ENCODE results near the gene JPT2. TPM values are rescaled to one million over a fixed set of nuclear protein-coding genes. Genes with fewer than 3 reads are reported as not detected.

The JPT2 gene
- total and polyA plus RNA-seq, 5 experiments from 2014 or later, result 9.1 to 36.2 (median 10.3) TPM

DNA sequence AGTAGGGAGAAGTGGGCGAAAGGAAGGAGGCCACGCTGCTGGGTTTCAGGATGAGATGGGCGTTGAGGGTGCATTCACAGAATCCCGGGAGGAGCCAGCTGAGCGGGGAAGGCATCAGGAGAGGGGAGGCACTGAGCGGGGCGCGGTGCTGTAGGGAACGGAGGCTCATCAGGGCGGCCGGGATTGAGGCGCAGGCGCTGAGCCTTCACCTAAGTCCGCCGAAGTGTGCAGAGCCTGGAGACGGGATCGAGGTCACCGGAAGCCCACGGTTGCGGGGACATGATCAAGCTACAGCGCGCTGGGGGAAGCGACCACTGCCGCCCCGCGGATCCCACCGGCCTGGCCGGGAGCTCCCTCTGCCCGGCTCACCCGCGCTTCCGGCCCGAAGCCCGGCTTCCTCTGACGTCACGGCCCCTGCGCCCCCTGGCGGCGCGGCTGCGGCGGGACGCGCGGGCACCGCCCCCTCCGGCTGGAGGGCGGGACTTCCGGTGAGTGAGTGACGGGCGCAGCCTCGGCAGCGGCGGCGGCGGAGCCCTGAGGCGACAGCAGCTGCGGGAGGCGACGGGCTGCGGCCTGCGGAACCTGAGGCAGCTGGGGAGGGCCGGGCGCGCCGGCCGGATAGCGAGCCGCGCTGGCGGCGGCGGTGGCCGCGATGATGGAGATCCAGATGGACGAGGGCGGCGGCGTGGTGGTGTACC, 27.8 kb downstream of the JPT2 start, which contains the start of gene MAPK8IP3:
MAPK8IP3 (plus strand) TSS at position 508 of the 698 bp plus-strand sequence; CDS start at position 653, 145 bp downstream.
- H3K27ac Mint-ChIP-seq, result peak within 1 kb of the TSS; percentile 95 to 100 (median 98)
- POLR2A ChIA-PET, result interaction anchor here (0.7 to 3.5 kb wide), 28 partner anchors 12 to 401 kb away, joined by 3 to 32 read pairs (median 5); partner anchors contain the start of genes EME2, JPT2, MRPS34 and NME3
- H3K36me3 Mint-ChIP-seq, result peaks cover 0 to 12% (median 0%) of the 10 kb centered on the region in 3 donors
- DNase-seq (peak; percentile 87 to 100 (median 96)), ATAC-seq (peak; percentile 82 to 83)
- H3K27me3 Mint-ChIP-seq, result peaks cover 0 to 1% (median 0%) of the 10 kb centered on the region in 5 donors
- peaks cover 14 to 48% (median 38%) of the 10 kb centered on the region in 4 donors for H3K4me1 Mint-ChIP-seq
- H3K9me3 Mint-ChIP-seq, result no peaks in the 10 kb centered on the region
- H3K4me3 Mint-ChIP-seq, result peak within 1 kb of the TSS; percentile 94 to 100 (median 99)

- Mint-ChIP-seq H3K27me3 (peaks cover 0 to 1% (median 0%) of the 10 kb centered on the region in 5 donors), H3K4me1 (peaks cover 14 to 50% (median 43%) of the 10 kb centered on the region in 4 donors), H3K27ac (peak overlapping the region; percentile 72 to 100 (median 93)), H3K4me3 (peak overlapping the region; percentile 89 to 100 (median 98)), H3K36me3 (peaks cover 0 to 11% (median 0%) of the 10 kb centered on the region in 3 donors), H3K9me3 (no peaks in the 10 kb centered on the region)
- POLR2A ChIA-PET, result interaction anchor here (0.7 to 3.5 kb wide), 27 partner anchors 11 to 402 kb away, joined by 3 to 32 read pairs (median 4); partner anchors contain the start of genes EME2, JPT2, MRPS34 and NME3
- DNase-seq, result peak in 9 of 10 donors; percentile 36 to 77 (median 58)
- peak; percentile 51 to 53 for ATAC-seq
Measured at GRCh38 chr16:1706386-1707192, 28.5 kb downstream of the JPT2 start.

- no peak for DNase-seq
- H3K9me3 Mint-ChIP-seq, result no peaks in the 10 kb centered on the region
- peak overlapping the region; percentile 74 to 99 (median 88) for H3K4me3 Mint-ChIP-seq
- no peak for ATAC-seq
- POLR2A ChIA-PET, result interaction anchor here (0.7 to 3.5 kb wide), 12 partner anchors 13 to 447 kb away, joined by 3 to 32 read pairs (median 7); partner anchors contain the start of genes EME2, JPT2, MRPS34 and NME3
- peaks cover 0 to 1% (median 0%) of the 10 kb centered on the region in 5 donors for H3K27me3 Mint-ChIP-seq
- peak overlapping the region; percentile 59 to 96 (median 88) for H3K27ac Mint-ChIP-seq
- H3K36me3 Mint-ChIP-seq, result peaks cover 0 to 7% (median 0%) of the 10 kb centered on the region in 3 donors
- H3K4me1 Mint-ChIP-seq, result peaks cover 15 to 52% (median 45%) of the 10 kb centered on the region in 4 donors
Measured at GRCh38 chr16:1707193-1707790, 29.2 kb downstream of the JPT2 start.

DNA sequence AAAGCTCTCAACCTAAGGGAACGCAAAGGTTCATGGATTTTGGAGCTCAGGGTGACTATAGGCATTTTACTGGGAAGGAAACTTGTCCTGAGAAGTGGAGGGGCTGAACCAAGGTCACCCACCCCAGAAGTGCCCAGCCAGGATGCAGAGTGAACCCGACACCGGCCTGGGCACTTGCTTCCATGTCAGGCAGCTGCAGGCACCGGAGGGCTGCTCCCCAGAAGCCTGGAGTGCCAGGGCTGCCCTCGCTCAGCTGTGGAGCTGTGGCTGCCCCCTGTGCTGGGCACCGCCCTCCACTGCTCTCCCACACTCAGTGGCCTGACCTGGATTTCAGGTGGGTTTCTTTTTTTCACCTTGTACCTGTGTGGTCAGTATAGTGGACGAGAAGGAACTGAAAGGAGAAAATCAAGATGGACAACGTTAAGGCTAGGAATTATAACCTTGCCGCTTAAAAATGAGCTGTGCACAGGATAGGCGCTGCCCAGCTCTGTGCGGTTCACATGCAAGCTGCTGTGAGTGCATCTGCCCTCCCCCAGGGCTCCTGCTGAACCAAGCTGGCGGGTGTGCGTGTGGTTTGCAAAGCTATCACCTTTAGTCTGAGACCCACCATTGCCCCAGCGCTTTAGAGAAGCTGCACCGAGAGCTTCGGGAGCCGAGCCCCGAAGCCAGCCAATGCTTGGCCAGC, 30.1 kb downstream of the JPT2 start:
- POLR2A ChIA-PET, result interaction anchor here (0.5 to 3.5 kb wide), 8 partner anchors 11 to 447 kb away, joined by 3 to 32 read pairs (median 3); partner anchors contain the start of genes EME2, JPT2, MRPS34 and NME3
- Mint-ChIP-seq H3K36me3 (peaks cover 0 to 9% (median 0%) of the 10 kb centered on the region in 3 donors), H3K4me1 (peaks cover 15 to 60% (median 53%) of the 10 kb centered on the region in 4 donors), H3K27ac (peak overlapping the region; percentile 14 to 96 (median 88)), H3K27me3 (peaks cover 0 to 1% (median 0%) of the 10 kb centered on the region in 5 donors), H3K4me3 (peak overlapping the region; percentile 74 to 99 (median 88)), H3K9me3 (no peaks in the 10 kb centered on the region)
- ATAC-seq (no peak), DNase-seq (no peak)

GRCh38 chr16:1708768-1709180, 30.7 kb downstream of the JPT2 start:
- Mint-ChIP-seq H3K36me3 (peaks cover 0 to 9% (median 0%) of the 10 kb centered on the region in 3 donors), H3K4me1 (peaks cover 17 to 65% (median 58%) of the 10 kb centered on the region in 4 donors), H3K27me3 (peaks cover 0 to 1% (median 0%) of the 10 kb centered on the region in 5 donors), H3K9me3 (no peaks in the 10 kb centered on the region), H3K27ac (peak overlapping the region in 6 of 10 donors; percentile 14 to 88 (median 46)), H3K4me3 (peak overlapping the region; percentile 47 to 99 (median 86))
- peak in 2 of 10 donors; percentile 11 to 16 for DNase-seq
- POLR2A ChIA-PET, result interaction anchor here (0.5 to 1.5 kb wide), 5 partner anchors 11 to 446 kb away, joined by 3 to 4 read pairs (median 3); partner anchors contain the start of gene UBE2I
- ATAC-seq, result no peak

GRCh38 chr16:1709356-1709755, 31.3 kb downstream of the JPT2 start:
- no peak for ATAC-seq
- no peak for DNase-seq
- peaks cover 0 to 1% (median 0%) of the 10 kb centered on the region in 5 donors for H3K27me3 Mint-ChIP-seq
- POLR2A ChIA-PET, result interaction anchor here (1.1 to 1.2 kb wide), 2 partner anchors 10 to 57 kb away, joined by 3 read pairs; no protein-coding TSS in a partner anchor
- H3K4me3 Mint-ChIP-seq, result peak overlapping the region in 1 of 10 donors; percentile 18
- H3K36me3 Mint-ChIP-seq, result peaks cover 0 to 9% (median 0%) of the 10 kb centered on the region in 3 donors
- H3K4me1 Mint-ChIP-seq, result peaks cover 20 to 69% (median 60%) of the 10 kb centered on the region in 4 donors
- H3K27ac Mint-ChIP-seq, result peak overlapping the region in 3 of 10 donors; percentile 14 to 84 (median 18)
- H3K9me3 Mint-ChIP-seq, result no peaks in the 10 kb centered on the region

- no peaks in the 10 kb centered on the region for H3K27me3 Mint-ChIP-seq
- H3K4me1 Mint-ChIP-seq, result peaks cover 17 to 68% (median 60%) of the 10 kb centered on the region in 4 donors
- no peaks in the 10 kb centered on the region for H3K9me3 Mint-ChIP-seq
- peak overlapping the region in 1 of 10 donors; percentile 47 for H3K27ac Mint-ChIP-seq
- H3K36me3 Mint-ChIP-seq, result peaks cover 0 to 12% (median 0%) of the 10 kb centered on the region in 3 donors
- no peak overlapping the region for H3K4me3 Mint-ChIP-seq
- DNase-seq (no peak), ATAC-seq (no peak)
- POLR2A ChIA-PET, result interaction anchor here (0.7 kb wide), 1 partner anchor 1078 kb away, joined by 3 read pairs; no protein-coding TSS in a partner anchor
Measured at GRCh38 chr16:1710811-1711507, 32.9 kb downstream of the JPT2 start.

GRCh38 chr16:1712791-1713261, 34.7 kb downstream of the JPT2 start:
- no peak for ATAC-seq
- Mint-ChIP-seq H3K4me3 (peak overlapping the region in 5 of 10 donors; percentile 4 to 55 (median 18)), H3K9me3 (no peaks in the 10 kb centered on the region), H3K36me3 (peaks cover 0 to 12% (median 0%) of the 10 kb centered on the region in 3 donors), H3K4me1 (peaks cover 13 to 64% (median 52%) of the 10 kb centered on the region in 4 donors), H3K27me3 (no peaks in the 10 kb centered on the region), H3K27ac (peak overlapping the region in 6 of 10 donors; percentile 9 to 77 (median 28))
- no peak for DNase-seq
- POLR2A ChIA-PET, result interaction anchor here (0.6 to 1.4 kb wide), 2 partner anchors 59 to 64 kb away, joined by 3 to 4 read pairs; partner anchors contain the start of gene NME3

- Mint-ChIP-seq H3K27ac (peak overlapping the region in 5 of 10 donors; percentile 8 to 74 (median 63)), H3K27me3 (no peaks in the 10 kb centered on the region), H3K4me3 (peak overlapping the region in 1 of 10 donors; percentile 18), H3K36me3 (peaks cover 0 to 12% (median 0%) of the 10 kb centered on the region in 3 donors), H3K4me1 (peaks cover 11 to 59% (median 46%) of the 10 kb centered on the region in 4 donors), H3K9me3 (no peaks in the 10 kb centered on the region)
- POLR2A ChIA-PET, result interaction anchor here (0.6 kb wide), 1 partner anchor 65 kb away, joined by 3 read pairs; no protein-coding TSS in a partner anchor
- DNase-seq (no peak), ATAC-seq (no peak)
Measured at GRCh38 chr16:1713331-1713730, 35.3 kb downstream of the JPT2 start.

- peaks cover 9 to 58% (median 44%) of the 10 kb centered on the region in 4 donors for H3K4me1 Mint-ChIP-seq
- peak overlapping the region in 3 of 10 donors; percentile 6 to 37 (median 21) for H3K4me3 Mint-ChIP-seq
- no peaks in the 10 kb centered on the region for H3K27me3 Mint-ChIP-seq
- ATAC-seq (peak in 1 of 2 donors; percentile 47), DNase-seq (no peak)
- H3K36me3 Mint-ChIP-seq, result peaks cover 0 to 12% (median 0%) of the 10 kb centered on the region in 3 donors
- peak overlapping the region in 3 of 10 donors; percentile 44 to 74 (median 63) for H3K27ac Mint-ChIP-seq
- POLR2A ChIA-PET, result no interaction called here
- H3K9me3 Mint-ChIP-seq, result no peaks in the 10 kb centered on the region
Measured at GRCh38 chr16:1713933-1714332, 35.9 kb downstream of the JPT2 start.

All from naive thymus-derived CD8-positive, alpha-beta T cell (primary cell).